GM19468 (cell line): ENCODE results near the gene CWC27.
"Not testable (repeated sequence)": the region's sequence is repeated elsewhere in the genome, so short reads cannot be mapped to it uniquely, and the experiment has no call there.

Source experiments
- ATAC-seq: cut with Tn5 transposase; IDR thresholded peaks from one replicate; pipeline ENCODE4 v1.9.1; 2021; ENCODE audit warnings: mild to moderate bottlenecking, moderate library complexity, moderate number of reproducible peaks; ENCODE audit not compliant: unreplicated experiment; ENCODE audit errors: extremely low read depth

The CWC27 gene

DNA sequence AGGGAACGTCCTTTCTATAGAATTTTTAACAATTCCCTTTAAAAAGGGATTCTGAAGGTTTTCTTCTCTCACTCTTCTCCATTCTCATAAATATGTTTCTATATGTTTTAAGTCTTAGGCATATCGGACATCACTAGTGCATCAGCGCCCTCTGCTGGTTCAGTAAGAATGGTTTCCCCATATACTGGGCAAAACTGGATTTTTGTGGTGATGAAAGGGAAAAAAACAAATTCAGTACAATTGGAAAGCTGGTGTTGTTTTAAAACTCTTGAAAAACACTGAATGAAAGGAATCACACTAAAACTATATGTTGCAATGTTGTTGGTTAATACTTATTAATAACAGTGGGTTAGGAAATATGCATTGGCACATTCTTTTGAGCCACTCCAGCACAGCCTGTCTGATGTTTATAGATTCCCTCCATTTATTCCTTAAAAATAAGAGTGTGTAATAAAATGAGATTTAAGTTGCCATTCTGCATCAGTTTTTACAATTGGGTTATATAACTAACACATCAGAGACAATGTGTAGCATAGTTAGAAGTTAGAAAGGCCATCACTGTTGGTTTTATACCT lies 15.8 kb downstream of the CWC27 start:
- peak; percentile 53 for ATAC-seq

DNA sequence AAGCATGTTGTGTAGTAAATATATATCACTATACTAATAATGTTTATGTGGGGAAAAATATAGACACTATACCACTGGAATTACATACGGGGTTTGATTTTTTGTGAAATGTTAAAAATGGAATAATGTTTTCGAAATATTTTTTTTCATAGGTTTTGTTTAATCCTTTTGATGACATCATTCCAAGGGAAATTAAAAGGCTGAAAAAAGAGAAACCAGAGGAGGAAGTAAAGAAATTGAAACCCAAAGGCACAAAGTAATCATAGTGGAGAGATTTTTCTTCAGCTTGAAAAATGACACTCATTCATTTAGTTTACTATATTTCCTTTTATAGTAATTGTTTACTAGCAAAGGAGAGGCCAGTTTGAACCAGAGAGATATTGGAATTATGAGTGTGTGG lies 17.6 kb downstream of the CWC27 start:
- ATAC-seq: no peak

DNA sequence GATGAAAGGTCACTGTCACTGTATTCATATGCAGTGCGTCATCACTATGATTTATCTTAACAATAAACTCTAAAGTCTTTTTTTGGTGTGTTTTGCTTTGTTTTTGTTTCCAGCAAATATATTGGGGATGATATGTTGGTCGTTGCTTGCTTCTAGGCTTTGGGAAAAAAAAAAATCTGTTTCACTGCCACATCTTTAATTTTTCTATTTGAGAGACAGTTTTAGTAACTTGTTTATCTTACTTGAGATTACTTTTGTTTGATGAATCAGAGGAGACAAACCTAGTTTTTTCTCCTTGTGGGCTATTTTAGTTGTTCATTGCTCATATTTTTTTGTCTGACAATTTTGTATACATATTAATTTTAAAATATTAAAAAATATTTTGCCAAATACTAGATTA lies 19.4 kb downstream of the CWC27 start:
- no peak for ATAC-seq

DNA sequence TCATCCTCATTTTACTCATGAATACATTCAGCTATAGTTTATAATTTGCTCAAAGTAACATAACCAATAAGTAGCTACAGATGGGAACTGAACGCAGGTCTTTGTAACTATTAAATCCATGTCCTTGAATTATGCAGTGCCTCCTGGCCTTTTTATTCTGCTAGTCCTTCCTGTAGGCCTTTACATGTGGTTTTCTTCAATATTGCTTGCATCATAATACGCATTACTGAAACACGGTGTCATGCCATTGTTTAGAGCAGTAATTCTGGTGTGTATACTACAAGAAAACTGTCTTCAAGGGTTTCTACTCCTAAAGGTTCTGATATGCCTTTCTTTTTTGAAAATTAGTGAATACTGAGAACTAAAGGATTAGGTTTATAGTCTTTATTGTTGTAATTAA lies 20.7 kb downstream of the CWC27 start:
- ATAC-seq: no peak

DNA sequence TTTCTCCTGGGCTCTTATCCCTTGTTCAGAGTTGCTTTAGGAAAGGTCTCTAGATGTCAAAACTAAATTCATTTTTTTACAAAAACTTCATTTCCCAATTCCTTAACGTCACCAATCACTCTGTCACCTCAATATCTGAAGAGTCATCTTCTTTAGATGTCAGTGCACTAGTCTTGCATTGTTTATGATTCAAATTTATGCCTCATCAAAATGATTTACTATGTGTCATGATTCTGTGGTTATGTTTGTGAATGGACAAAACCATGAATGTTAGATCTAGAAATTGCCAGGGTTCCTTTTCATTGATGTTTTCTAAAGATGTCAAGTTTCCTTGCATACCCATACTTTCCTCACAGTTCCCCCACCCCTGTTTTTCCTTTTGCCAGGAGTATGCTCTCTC lies 21.5 kb downstream of the CWC27 start:
- no peak for ATAC-seq

DNA sequence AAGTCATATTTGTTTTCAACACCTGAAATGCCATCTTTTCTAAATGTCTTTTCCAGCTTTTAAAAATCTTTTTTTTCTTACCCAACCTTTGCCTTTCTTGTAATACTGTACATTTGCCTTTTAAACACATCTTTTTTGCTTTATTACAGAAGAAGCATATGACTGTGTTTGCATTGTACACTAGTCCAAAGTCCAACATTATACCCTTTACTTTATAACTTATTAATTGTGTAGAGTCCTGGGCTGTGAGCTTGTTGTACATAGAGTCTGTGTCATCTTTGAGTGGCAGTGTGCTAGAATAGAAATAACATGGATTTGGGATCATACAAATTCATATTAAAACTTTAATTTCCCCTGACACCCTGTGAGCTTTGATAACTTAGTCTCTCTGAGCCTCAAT lies 23.7 kb downstream of the CWC27 start:
- no peak for ATAC-seq

DNA sequence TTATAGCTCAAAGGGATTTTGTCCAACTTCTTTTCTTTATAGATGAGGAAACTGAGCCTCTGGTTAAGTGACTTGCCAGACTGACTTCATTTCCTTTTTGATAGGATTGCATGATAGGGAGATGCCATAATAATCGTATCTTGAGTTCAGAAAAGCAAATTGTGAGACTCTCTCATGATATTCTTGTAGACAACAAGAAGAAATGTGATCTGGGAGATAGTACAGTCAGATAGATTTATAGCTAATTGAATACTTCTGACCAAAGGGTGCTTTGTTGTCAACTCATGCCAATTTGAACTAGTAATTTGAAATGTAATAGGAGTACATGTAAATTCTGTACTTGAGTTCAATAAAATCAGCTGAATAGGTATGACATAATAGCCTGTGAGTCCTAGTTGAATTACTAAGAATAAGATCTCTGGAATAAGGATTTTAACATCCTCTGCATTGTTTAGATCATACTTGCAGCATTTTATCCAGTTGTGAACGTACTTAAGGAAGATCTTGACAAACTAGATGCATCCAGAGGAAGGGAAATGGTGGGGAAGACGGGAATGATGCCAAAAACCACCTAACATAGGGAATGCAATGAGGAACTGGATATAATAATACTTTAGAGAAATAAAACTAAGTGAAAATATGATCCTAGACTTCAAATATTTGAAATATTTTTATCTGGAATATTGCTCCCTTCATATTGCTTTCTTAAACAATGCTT lies 25.5 kb downstream of the CWC27 start:
- no peak for ATAC-seq

DNA sequence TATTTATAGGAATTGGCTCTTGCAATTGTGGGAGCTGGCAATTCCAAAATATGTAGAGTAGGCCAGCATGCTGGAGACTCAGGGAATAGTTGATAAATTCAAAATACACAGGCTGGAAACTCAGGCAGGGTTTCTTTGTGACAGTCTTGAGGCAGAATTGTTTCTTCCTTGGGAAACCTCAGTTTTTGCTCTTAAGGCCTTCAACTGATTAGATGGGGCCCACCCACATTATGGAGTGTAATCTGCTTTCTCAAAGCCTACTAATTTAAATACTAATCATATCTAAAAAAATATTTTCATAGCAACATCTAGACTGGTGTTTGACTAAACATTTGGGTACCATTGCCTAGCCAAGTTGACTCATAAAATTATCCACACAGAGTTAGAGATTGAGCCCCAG lies 27.6 kb downstream of the CWC27 start:
- ATAC-seq: no peak

DNA sequence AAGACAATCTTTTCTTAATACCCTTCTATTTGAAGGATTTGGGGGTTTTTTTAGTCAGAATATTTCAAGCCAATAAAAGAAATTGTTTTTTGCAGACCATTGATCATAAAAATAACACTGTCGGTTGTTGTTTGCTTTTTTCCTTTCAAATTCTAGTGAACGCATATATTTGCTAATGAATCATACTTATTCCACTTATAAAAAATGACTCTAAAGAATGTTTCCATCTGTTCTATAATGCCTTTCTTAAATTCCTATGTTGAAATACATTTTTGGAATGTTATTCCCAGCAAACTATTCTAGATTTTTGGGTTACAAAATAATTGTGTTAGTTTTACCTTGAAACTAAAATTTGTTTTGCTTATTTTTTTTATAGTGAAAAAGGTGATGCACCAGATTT lies 32.2 kb downstream of the CWC27 start:
- no peak for ATAC-seq

DNA sequence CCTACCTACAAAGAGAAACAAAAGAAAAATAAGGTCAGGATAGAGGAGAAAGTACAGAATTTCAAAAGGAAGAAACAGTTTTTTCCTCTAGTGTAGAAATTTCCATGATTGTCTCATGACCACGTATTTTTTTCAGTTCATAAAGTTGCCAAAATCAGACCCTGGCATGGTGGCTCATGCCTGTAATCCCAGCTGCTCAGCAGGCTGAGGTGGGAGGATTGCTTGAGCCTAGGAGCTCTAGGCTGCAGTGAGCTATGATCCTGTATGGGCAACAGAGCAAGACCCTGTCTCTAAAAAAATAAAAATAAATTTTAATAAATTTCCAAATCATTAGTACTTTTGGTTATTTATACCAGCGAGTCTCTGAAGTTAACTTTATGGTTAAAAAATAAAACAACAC lies 37.8 kb downstream of the CWC27 start:
- no peak for ATAC-seq

DNA sequence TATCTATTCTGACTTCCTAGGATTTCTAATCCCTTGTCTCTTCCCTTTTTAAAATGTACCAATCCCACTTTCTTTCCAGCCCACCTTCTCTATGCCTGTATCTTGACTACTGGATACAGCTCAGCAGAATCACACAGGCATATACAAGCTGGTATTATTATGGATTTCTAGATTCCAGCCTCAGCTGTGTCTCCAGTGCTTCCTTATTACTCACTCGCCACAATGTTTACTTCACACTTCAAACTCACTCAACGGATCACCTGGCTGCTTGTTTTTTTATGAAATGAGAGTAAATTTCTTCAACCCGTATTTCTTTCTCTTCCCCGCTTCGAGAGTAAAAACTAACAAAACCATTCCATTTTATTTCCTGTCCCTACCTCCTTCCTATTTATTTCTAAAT lies 38.8 kb downstream of the CWC27 start:
- no peak for ATAC-seq

DNA sequence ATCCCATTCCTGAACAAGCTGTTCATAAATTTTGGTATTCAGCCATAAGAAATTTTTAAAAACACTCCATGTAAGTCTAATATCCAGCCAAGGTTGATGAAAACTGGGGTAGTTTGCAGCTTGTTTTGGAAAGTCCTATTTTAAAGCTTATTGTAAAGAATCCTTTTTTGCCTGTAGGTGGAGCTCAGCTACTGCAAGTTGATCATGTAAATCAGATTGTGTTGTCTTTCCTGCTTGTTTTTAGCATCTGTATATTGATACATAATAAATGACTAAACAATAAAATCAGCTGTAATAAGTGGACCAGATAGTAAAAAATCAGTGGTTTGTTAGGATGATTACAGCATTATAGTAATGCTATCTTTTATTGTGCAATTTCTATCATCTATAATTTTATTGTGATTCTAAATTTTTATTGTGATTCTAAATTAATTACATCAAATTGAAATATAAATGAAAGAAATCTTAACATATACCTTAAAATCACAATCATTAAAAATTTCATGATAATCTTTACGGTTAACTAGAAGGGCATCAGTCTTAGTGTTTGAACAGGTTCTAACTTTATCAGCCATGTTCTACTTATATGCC lies 42.4 kb downstream of the CWC27 start:
- no peak for ATAC-seq

DNA sequence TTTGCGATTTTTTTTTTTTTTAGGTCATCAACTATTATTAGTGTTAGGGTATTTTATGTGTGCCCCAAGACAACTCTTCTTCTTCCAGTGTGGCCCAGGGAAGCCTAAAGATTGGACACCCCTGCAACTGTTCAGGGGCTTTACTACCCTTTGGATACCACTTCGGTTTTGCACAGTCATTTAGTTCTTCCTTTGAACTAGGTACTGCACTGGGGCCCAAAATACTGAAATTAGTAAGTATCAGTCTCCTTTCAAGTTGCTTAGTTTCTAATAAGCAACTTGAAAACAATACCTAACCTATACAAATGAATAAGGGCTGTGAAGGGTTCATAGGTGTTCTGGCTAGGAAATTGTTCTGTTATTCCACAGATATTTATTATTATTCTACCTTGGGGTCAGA lies 45.3 kb downstream of the CWC27 start:
- peak; percentile 89 for ATAC-seq

DNA sequence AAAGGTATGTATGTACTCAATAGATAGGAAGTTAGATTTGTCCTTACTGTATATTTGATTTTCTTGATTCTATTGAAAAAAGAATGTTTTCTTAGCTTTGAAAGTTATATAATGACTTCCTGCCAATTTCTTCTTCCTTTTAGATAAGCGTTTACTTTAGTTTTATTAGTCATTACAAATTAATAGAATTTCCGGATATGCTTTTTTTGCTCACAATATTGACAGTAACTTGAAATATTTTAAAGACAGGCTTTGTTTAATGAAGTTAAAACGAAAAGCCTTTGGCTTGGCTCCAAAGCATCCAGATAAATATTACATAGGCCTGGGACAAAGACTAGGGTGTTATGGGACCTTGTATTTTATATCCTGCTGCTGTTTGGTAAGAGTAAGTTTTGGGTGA lies 49.5 kb downstream of the CWC27 start:
- ATAC-seq: no peak

DNA sequence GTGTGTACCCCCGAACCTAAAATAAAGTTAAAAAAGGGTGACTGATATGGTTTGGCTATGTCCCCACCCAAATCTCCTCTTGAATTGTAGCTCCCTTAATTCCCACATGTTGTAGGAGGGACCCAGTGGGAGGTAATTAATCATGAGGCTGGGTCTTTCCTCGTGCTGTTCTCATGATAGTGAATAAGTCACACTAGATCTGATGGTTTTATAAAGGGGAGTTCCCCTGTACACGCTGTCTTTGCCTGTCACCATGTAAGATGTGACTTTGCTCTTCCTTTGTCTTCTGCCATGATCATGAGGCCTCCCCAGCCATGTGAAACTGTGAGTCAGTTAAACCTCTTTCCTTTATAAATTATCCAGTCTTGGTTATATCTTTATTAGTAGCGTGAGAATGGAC lies 50.6 kb downstream of the CWC27 start:
- ATAC-seq: not testable (repeated sequence)

DNA sequence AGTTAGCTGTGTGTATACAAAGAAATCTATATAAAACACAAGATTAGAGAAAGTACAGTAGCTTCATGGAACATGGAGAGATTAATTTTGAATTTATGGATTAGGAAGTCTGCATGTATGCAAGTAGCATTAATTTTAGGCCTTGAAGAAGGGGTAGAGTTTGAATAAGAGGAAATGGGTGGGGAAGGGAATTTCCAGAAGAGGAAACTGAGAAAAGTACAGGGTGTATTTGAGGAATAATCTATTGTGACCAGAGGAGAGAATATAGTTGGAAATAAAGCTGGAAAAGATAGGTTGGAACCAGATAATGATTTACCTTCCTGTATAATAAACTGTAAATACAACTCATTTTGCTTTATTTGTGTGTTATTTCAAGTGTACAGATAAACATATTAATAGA lies 53.6 kb downstream of the CWC27 start:
- no peak for ATAC-seq

DNA sequence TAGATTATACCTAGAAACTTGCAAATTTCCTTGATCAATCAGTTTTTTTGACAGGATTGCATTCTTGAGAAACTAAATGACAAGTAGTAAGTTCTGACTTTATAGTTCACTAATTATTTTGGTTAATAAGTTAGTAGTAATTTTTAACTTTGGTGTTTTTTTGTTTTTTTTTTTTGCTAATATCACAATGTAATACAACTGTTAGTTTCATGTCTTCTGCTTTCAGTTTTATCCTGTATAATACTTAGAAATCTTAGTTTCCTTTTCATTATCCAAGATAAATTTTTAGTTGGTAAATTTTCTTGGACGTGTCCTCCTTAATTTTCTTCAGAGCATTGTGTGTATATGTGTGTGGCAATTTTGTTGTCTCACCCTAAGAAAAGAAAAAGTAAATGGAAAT lies 57.8 kb downstream of the CWC27 start:
- no peak for ATAC-seq

DNA sequence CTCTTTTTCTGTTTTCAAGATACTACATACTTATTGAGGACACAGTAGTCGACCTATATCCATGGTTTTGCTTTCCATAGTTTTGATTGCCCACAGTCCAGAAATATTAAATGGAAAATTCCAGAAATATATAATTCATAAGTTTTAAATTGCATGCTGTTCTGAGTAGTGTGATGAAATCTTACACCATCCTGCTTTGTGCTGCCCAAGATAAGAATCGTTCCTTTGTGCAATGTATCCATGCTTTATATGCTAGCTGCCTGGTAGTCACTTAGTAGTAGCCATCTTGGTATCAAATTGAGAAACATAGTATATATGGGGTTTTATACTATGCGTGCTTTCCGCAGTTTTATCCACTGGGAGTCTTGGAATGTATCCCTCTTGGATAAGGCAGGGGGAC lies 59.0 kb downstream of the CWC27 start:
- no peak for ATAC-seq

DNA sequence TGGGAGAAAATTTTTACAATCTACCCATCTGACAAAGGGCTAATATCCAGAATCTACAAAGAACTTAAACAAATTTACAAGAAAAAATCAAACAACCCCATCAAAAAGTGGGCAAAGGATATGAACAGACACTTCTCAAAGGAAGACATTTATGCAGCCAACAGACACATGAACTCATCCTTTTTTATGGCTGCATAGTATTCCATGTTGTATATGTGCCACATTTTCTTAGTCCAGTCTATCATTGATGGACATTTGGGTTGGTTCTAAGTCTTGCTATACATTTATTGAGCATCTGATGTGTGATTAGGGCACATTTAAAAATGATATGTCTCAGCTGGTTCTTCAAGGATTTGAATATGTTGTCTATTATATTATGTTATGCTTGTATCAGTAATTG lies 61.9 kb downstream of the CWC27 start:
- not testable (repeated sequence) for ATAC-seq

DNA sequence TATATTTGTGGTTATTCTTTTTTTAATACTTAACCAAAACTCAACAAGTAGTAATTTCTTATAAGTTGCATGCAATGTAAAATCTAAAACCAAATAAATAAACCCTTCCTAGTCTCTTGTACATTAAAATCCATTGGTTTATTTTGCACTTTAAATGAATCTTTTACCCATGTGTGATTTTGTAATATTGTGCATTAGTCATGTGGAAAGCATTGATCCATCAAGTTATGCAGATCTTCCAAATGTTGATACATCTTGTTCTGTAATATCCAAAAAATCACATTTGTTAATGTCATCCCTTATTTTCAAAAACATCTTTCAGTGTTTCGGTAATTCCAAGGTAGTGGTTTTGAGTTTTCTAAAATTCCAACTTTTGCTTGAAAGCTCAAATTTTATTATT lies 63.3 kb downstream of the CWC27 start:
- ATAC-seq: no peak

DNA sequence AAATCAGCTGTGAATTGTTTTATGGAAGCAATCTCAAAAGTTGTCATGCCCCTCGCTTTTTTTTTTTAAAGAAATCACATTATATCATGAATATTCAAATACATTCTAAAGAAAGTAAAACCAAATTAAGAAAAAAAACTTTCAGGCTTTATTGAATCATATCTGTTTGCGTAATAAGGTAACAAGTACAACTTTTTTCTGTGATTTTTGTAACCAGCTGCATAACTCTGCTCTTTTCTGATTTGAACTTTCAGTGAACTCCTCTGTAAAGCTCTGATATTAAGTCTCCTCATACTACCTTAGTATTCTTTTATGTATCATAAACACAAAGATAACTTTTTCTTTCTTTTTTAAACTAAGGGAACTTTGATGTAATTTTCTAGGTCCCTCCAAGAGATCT lies 65.3 kb downstream of the CWC27 start:
- ATAC-seq: no peak

DNA sequence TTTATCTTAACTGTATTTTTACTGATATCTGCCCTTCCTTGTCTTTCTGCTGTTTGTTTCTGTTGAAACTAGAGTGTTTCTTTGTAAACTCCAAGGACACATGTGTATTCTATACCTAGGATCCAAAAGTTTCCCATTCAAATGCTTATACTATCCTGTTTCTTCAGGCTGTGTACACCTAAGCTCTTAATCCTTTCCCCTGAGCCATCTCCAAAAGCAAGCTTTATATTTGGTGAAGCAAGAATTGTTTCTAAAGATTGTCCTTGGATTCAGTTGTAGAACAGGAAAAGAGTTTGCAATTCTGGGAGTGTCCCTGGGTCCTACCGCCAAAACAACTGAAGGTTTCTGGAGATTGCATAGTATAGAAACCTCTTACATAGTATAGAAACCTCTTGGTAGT lies 65.9 kb downstream of the CWC27 start:
- ATAC-seq: no peak
